Natural killer cell (primary cell): ENCODE results near the gene AIP. TPM values are rescaled to one million over a fixed set of nuclear protein-coding genes. Genes with fewer than 3 reads are reported as not detected.

Source experiments
- ATAC-seq, 3 donors: fragments of 150-1000 bp in 2 of 3; fragments of 200-7000 bp in 1 of 3; cut with Tn5 transposase; 1 replicate in 1 of 3; 2 replicates in 2 of 3; pipeline ENCODE4 v1.10.0; 2021; ENCODE audit warnings: mild to moderate bottlenecking in 2 of 3, moderate library complexity in 2 of 3
- DNase-seq, 2 donors: peaks; one replicate each; pipeline versions ENCODE4 v3.0.0 to v3.0.0-alpha.2; 2013 to 2021; ENCODE audit warnings: mixed read lengths in 1 of 2
- H3K27ac ChIP-seq: one replicate; pipeline ENCODE4 v1.5.1; 2013; ENCODE audit warnings: mild to moderate bottlenecking, low read length
- H3K27me3 ChIP-seq: one replicate; pipeline ENCODE4 v1.6.1; 2013; ENCODE audit warnings: low read length; ENCODE audit not compliant: control insufficient read depth, insufficient read depth
- H3K36me3 ChIP-seq: one replicate; pipeline ENCODE4 v1.6.1; 2013; ENCODE audit warnings: low read length; ENCODE audit not compliant: control insufficient read depth, insufficient read depth
- H3K4me1 ChIP-seq: one replicate; pipeline ENCODE4 v1.6.1; 2013; ENCODE audit warnings: low read length; ENCODE audit not compliant: control insufficient read depth, insufficient read depth
- H3K4me3 ChIP-seq: one replicate; pipeline ENCODE4 v1.5.1; 2013; ENCODE audit warnings: low read length
- H3K9me3 ChIP-seq: one replicate; pipeline ENCODE4 v1.6.1; 2013; ENCODE audit warnings: low read length; ENCODE audit not compliant: control insufficient read depth, insufficient read depth
- H3K27ac Mint-ChIP-seq, 2 donors: one replicate each; pipeline ENCODE4 v1.8.0; 2022; ENCODE audit warnings: mild to moderate bottlenecking in 2 of 2, mixed read lengths in 2 of 2, moderate library complexity in 1 of 2
- H3K27me3 Mint-ChIP-seq, 2 donors: one replicate each; pipeline ENCODE4 v1.8.0; 2022; ENCODE audit warnings: low read depth in 2 of 2, mixed read lengths in 2 of 2
- H3K36me3 Mint-ChIP-seq: one replicate; pipeline ENCODE4 v1.8.0; 2022; ENCODE audit warnings: mixed read lengths
- H3K4me1 Mint-ChIP-seq, 2 donors: one replicate each; pipeline ENCODE4 v1.8.0; 2022; ENCODE audit warnings: mixed read lengths in 2 of 2
- H3K4me3 Mint-ChIP-seq: one replicate; pipeline ENCODE4 v1.8.0; 2022; ENCODE audit warnings: mild to moderate bottlenecking, moderate library complexity, mixed read lengths
- H3K9me3 Mint-ChIP-seq, 2 donors: one replicate each; pipeline ENCODE4 v1.8.0; 2022; ENCODE audit warnings: mixed read lengths in 2 of 2
- CTCF ChIP-seq: fragments of 200-600 bp; IDR thresholded peaks from one replicate; pipeline ENCODE4 v1.8.0; 2022; ENCODE audit warnings: antibody characterized with exemption
- WGBS: methylation state at CpG from one replicate; pipeline ENCODE4 v1.1.7; 2013; ENCODE audit warnings: missing lambda C conversion rate; ENCODE audit not compliant: insufficient coverage; 5-methylcytosine and 5-hydroxymethylcytosine counted together
- intact Hi-C: fragments of 100-400 bp; cut with micrococcal nuclease; formaldehyde crosslinking; loops from one replicate; pipeline ENCODE4 v1.14.2; 2022
- total RNA-seq, 4 donors: library from RNA; stranded (reverse); fragments of 120-200 nt in 1 of 4; gene quantifications; one replicate each; pipeline versions ENCODE4 v1.2.3 to v1.2.4, GENCODE V29; 2013 to 2022

The AIP gene
- total RNA-seq, 3 donors from 2014 or later (not counting 1 experiment from before 2014, with no cell fraction given), result 93.3 to 113 (median 98.1) TPM

GRCh38 chr11:67538823-67539505 is 56.1 kb downstream of the AIP start:
- Mint-ChIP-seq H3K4me3 (no peak overlapping the region), H3K9me3 (peaks cover 0 to under 1% of the 10 kb centered on the region in 2 donors), H3K27me3 (peaks cover 2 to 3% of the 10 kb centered on the region in 2 donors), H3K36me3 (no peaks in the 10 kb centered on the region), H3K4me1 (no peaks in the 10 kb centered on the region), H3K27ac (no peak overlapping the region)
- Histone ChIP-seq H3K4me1 (no peaks in the 10 kb centered on the region), H3K9me3 (no peaks in the 10 kb centered on the region), H3K36me3 (no peaks in the 10 kb centered on the region), H3K4me3 (no peak overlapping the region), H3K27ac (no peak overlapping the region), H3K27me3 (no peaks in the 10 kb centered on the region)
- no peak for ATAC-seq
- WGBS, result 90% methylated on average over 9 of the region's 10 CpGs
- no peak for DNase-seq
- no peak for TF ChIP-seq CTCF
- intact Hi-C loops, result no loop called here

- no peaks in the 10 kb centered on the region for H3K27me3 ChIP-seq
- Mint-ChIP-seq H3K4me1 (no peaks in the 10 kb centered on the region), H3K36me3 (no peaks in the 10 kb centered on the region), H3K27me3 (peaks cover 0 to 1% of the 10 kb centered on the region in 2 donors), H3K27ac (no peak overlapping the region), H3K4me3 (no peak overlapping the region), H3K9me3 (no peaks in the 10 kb centered on the region)
- ATAC-seq (no peak), DNase-seq (no peak)
- intact Hi-C loops, result no loop called here
- no peaks in the 10 kb centered on the region for H3K4me1 ChIP-seq
- H3K9me3 ChIP-seq, result no peaks in the 10 kb centered on the region
- no peak overlapping the region for H3K27ac ChIP-seq
- TF ChIP-seq CTCF, result no peak
- H3K36me3 ChIP-seq, result no peaks in the 10 kb centered on the region
- H3K4me3 ChIP-seq, result no peak overlapping the region
- 76% methylated on average over 3 of the region's 4 CpGs for WGBS
Measured at GRCh38 chr11:67539550-67539949, 56.7 kb downstream of the AIP start.

Other genes with a start within 250 kb of the AIP start
- 100 to 1,000 TPM; 390 to 482 (median 441) TPM for gene GRK2, start 216.6 kb upstream of the AIP start, total RNA-seq
- gene ANKRD13D, start 193.7 kb upstream of the AIP start, total RNA-seq, result 100 to 1,000 TPM; 212 to 316 (median 231) TPM
- 10 to 100 TPM; 34.3 to 42.7 (median 38.1) TPM for gene SSH3, start 179.5 kb upstream of the AIP start, total RNA-seq
- 10 to 100 TPM; 45.8 to 63.7 (median 60.5) TPM for gene POLD4, start 129.5 kb upstream of the AIP start, total RNA-seq
- gene CLCF1, start 109.4 kb upstream of the AIP start, total RNA-seq, result 10 to 100 TPM in 2 of 3 donors, 1 to 10 TPM in 1; 9.8 to 13.4 (median 10.3) TPM
- 10 to 100 TPM; 30.2 to 47.1 (median 37.3) TPM for gene RAD9A, start 91.0 kb upstream of the AIP start, total RNA-seq
- gene PPP1CA, start 81.2 kb upstream of the AIP start, total RNA-seq, result 100 to 1,000 TPM; 222 to 245 (median 233) TPM
- 100 to 1,000 TPM; 314 to 359 (median 342) TPM for gene TBC1D10C, start 78.9 kb upstream of the AIP start, total RNA-seq
- 10 to 100 TPM; 25.0 to 29.0 (median 25.0) TPM for gene CARNS1, start 67.3 kb upstream of the AIP start, total RNA-seq
- 10 to 100 TPM; 81.0 to 89.6 (median 84.6) TPM for gene RPS6KB2, start 54.5 kb upstream of the AIP start, total RNA-seq
- 100 to 1,000 TPM; 240 to 301 (median 269) TPM for gene PTPRCAP, start 45.3 kb upstream of the AIP start, total RNA-seq
- 10 to 100 TPM in 2 of 3 donors, 1 to 10 TPM in 1; 9.7 to 16.2 (median 15.0) TPM for gene CORO1B, start 39.5 kb upstream of the AIP start, total RNA-seq
- under 1 TPM in 1 of 3 donors, not detected in 2; 0.25 TPM for gene GPR152, start 30.3 kb upstream of the AIP start, total RNA-seq
- gene CABP4, start 27.7 kb upstream of the AIP start, total RNA-seq, result 10 to 100 TPM; 12.9 to 22.8 (median 21.3) TPM
- 10 to 100 TPM; 57.8 to 65.7 (median 61.2) TPM for gene TMEM134, start 13.8 kb upstream of the AIP start, total RNA-seq
- 100 to 1,000 TPM in 2 of 3 donors, 10 to 100 TPM in 1; 99.9 to 135 (median 123) TPM for gene PITPNM1, start 22.3 kb downstream of the AIP start, total RNA-seq
- gene CDK2AP2, start 25.1 kb downstream of the AIP start, total RNA-seq, result 10 to 100 TPM; 57.9 to 67.7 (median 65.5) TPM
- gene CABP2, start 40.4 kb downstream of the AIP start, total RNA-seq, result not detected
- 100 to 1,000 TPM; 172 to 218 (median 212) TPM for gene GSTP1, start 100.8 kb downstream of the AIP start, total RNA-seq
- 100 to 1,000 TPM; 346 to 393 (median 360) TPM for gene NDUFV1, start 123.9 kb downstream of the AIP start, total RNA-seq
- 1 to 10 TPM; 1.7 to 5.2 (median 4.1) TPM for gene NUDT8, start 146.9 kb downstream of the AIP start, total RNA-seq
- gene TBX10, start 156.7 kb downstream of the AIP start, total RNA-seq, result not detected
- 1 to 10 TPM in 1 of 3 donors, under 1 TPM in 1, not detected in 1; 0.96 to 1.1 TPM for gene ACY3, start 167.7 kb downstream of the AIP start, total RNA-seq
- not detected for gene ALDH3B2, start 191.6 kb downstream of the AIP start, total RNA-seq